ENCODE results near the gene ANLN. TPM values are rescaled to one million over a fixed set of nuclear protein-coding genes. Genes with fewer than 3 reads are reported as not detected.

The ANLN gene
- total and polyA plus RNA-seq, 2 donors from 2014 or later, result 0.17 to 1.2 TPM

DNA sequence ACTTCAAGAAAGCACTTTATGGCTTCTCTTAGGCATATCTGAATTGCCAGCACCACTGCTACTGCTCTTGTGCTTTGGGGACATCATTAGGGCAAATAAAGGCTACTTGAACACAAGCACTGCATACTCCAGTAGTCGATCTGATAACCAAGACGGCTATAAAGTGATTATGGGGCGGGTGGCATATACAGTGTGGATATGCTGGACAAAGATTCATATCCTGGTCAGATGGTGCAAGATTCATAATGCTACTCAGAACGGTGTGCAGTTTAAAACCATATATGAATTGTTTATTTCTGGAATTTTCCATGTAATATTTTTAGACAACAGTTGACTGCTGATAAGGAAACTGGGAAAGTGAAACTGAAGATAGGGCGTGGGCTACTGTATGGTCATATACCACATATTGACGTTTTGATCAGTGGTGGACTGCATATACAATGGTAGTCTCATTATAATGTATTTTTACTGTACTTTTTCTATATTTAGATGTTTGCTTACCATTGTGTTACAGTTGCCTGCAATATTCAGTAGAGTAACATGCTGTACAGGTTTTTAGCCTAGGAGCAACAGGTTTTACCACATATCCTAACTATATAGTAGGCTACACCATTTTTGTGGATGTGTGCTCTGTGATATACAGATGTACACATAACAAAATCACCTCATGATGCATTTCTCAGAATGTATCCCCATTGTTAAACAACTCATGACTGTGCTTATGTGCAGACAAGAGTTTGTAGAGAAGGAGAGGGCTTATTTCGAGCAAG lies 15.2 kb downstream of the ANLN start:
- no peak for DNase-seq
- no peaks in the 10 kb centered on the region for H3K9me3 ChIP-seq (ENCODE audit: control insufficient read depth in 2 of 3, insufficient read depth in 1 of 3, low read length in 3 of 3)
- intact Hi-C loops (cut with DNase I), result no loop called here
- no peak for FAIRE-seq
- TF ChIP-seq, protein P1, sequence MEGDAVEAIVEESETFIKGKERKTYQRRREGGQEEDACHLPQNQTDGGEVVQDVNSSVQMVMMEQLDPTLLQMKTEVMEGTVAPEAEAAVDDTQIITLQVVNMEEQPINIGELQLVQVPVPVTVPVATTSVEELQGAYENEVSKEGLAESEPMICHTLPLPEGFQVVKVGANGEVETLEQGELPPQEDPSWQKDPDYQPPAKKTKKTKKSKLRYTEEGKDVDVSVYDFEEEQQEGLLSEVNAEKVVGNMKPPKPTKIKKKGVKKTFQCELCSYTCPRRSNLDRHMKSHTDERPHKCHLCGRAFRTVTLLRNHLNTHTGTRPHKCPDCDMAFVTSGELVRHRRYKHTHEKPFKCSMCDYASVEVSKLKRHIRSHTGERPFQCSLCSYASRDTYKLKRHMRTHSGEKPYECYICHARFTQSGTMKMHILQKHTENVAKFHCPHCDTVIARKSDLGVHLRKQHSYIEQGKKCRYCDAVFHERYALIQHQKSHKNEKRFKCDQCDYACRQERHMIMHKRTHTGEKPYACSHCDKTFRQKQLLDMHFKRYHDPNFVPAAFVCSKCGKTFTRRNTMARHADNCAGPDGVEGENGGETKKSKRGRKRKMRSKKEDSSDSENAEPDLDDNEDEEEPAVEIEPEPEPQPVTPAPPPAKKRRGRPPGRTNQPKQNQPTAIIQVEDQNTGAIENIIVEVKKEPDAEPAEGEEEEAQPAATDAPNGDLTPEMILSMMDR (IDR thresholded peaks at IDR 0.05; ENCODE audit: borderline replicate concordance, extremely low read depth, insufficient read depth), result no peak
- no peaks in the 10 kb centered on the region for H3K36me3 ChIP-seq (ENCODE audit: control insufficient read depth in 2 of 3, insufficient read depth in 3 of 3, low read length in 3 of 3)
- H3K4me3 ChIP-seq (ENCODE audit: low read length in 3 of 3), result no peak overlapping the region
- no peaks in the 10 kb centered on the region for H3K4me1 ChIP-seq (ENCODE audit: control insufficient read depth in 2 of 3, insufficient read depth in 2 of 3, low read depth in 1 of 3, low read length in 3 of 3)
- no peaks in the 10 kb centered on the region for H3K27me3 ChIP-seq (ENCODE audit: control insufficient read depth, insufficient read depth, low read length)
- no peak overlapping the region for H3K9ac ChIP-seq (ENCODE audit: low read length in 3 of 3)
- H3K27ac ChIP-seq (ENCODE audit: low read depth in 2 of 2, low read length in 2 of 2), result no peak overlapping the region

DNA sequence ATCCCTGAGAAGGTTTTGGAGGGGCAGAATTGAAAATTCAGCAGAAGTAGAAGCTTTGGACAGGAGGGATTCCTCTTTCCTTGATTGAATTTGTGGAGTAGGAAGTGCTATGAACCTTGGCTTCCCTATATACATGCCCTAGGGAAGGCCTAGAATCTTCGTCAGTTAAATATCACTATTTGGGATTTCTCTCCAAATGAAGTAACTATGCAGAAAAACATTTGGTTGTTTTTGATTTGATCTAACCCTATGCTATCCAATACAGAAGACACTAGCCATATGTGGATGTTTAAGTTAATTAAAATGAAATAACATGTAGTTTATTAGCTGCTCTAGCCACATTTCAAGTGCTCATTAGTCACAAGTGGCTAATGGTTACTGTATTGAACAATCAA lies 15.7 kb downstream of the ANLN start:
- Histone ChIP-seq H3K9me3 (ENCODE audit: control insufficient read depth in 2 of 3, insufficient read depth in 1 of 3, low read length in 3 of 3) (no peaks in the 10 kb centered on the region), H3K9ac (ENCODE audit: low read length in 3 of 3) (no peak overlapping the region), H3K4me1 (ENCODE audit: control insufficient read depth in 2 of 3, insufficient read depth in 2 of 3, low read depth in 1 of 3, low read length in 3 of 3) (no peaks in the 10 kb centered on the region), H3K4me3 (ENCODE audit: low read length in 3 of 3) (no peak overlapping the region), H3K27ac (ENCODE audit: low read depth in 2 of 2, low read length in 2 of 2) (no peak overlapping the region), H3K36me3 (ENCODE audit: control insufficient read depth in 2 of 3, insufficient read depth in 3 of 3, low read length in 3 of 3) (no peaks in the 10 kb centered on the region), H3K27me3 (ENCODE audit: control insufficient read depth, insufficient read depth, low read length) (no peaks in the 10 kb centered on the region)
- intact Hi-C loops (cut with DNase I), result no loop called here
- FAIRE-seq (no peak), DNase-seq (no peak)
- TF ChIP-seq, protein P1 (IDR thresholded peaks at IDR 0.05; ENCODE audit: borderline replicate concordance, extremely low read depth, insufficient read depth), result no peak

DNA sequence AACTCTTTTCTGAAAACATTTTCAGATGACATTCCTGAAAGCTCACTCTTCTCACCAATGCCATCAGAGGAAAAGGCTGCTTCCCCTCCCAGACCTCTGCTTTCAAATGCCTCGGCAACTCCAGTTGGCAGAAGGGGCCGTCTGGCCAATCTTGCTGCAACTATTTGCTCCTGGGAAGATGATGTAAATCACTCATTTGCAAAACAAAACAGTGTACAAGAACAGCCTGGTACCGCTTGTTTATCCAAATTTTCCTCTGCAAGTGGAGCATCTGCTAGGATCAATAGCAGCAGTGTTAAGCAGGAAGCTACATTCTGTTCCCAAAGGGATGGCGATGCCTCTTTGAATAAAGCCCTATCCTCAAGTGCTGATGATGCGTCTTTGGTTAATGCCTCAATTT lies 16.5 kb downstream of the ANLN start:
- Histone ChIP-seq H3K4me3 (ENCODE audit: low read length in 3 of 3) (no peak overlapping the region), H3K4me1 (ENCODE audit: control insufficient read depth in 2 of 3, insufficient read depth in 2 of 3, low read depth in 1 of 3, low read length in 3 of 3) (no peaks in the 10 kb centered on the region), H3K9me3 (ENCODE audit: control insufficient read depth in 2 of 3, insufficient read depth in 1 of 3, low read length in 3 of 3) (no peaks in the 10 kb centered on the region), H3K27me3 (ENCODE audit: control insufficient read depth, insufficient read depth, low read length) (no peaks in the 10 kb centered on the region), H3K9ac (ENCODE audit: low read length in 3 of 3) (no peak overlapping the region), H3K27ac (ENCODE audit: low read depth in 2 of 2, low read length in 2 of 2) (no peak overlapping the region), H3K36me3 (ENCODE audit: control insufficient read depth in 2 of 3, insufficient read depth in 3 of 3, low read length in 3 of 3) (no peaks in the 10 kb centered on the region)
- intact Hi-C loops (cut with DNase I), result no loop called here
- FAIRE-seq (no peak), DNase-seq (no peak)
- TF ChIP-seq, protein P1 (IDR thresholded peaks at IDR 0.05; ENCODE audit: borderline replicate concordance, extremely low read depth, insufficient read depth), result no peak

Data from kidney (tissue), 14 donors.